ENCODE results near the gene GPM6B. TPM values are rescaled to one million over a fixed set of nuclear protein-coding genes. Genes with fewer than 3 reads are reported as not detected.

Gene GPM6B
- total and polyA plus RNA-seq, 2 donors (not counting 3 experiments of a cell fraction or from before 2014, with no cell fraction given), result 0.30 TPM; not detected in 1

DNA sequence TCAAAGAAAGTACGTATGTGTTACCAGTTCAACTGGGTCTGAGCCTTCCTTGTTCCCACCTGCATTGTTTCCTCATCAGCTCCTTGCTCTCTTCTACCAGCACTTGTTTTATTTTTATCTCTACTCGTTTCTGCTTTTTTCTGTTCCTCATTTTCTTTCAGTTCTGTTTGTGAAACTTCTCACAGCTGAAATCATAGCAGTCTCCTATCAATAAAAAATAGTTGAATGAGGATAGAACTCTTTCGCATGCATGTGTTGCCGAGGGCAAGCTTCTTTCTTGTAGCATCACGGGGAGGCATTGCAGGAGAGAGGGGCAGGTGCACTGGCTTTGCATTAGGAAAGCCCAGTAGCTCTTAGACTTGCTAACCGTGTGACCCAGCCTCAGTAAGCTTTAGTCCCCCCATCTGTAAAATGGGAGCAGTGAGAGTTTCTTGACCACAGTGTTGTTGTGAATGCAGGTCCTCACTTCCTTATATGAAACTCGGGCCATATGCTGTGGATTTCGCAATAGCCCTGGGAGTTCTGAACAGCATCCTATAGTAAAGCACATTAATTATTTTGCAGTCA is 57.7 kb downstream of the GPM6B start:
- Histone ChIP-seq H3K27me3 (ENCODE audit: control insufficient read depth in 2 of 2, insufficient read depth in 2 of 2, low read length in 2 of 2) (no peaks in the 10 kb centered on the region), H4K20me1 (replicated peaks; ENCODE audit: control insufficient read depth, extremely low read depth, insufficient read depth, low read length) (no peaks in the 10 kb centered on the region), H3K4me1 (ENCODE audit: control insufficient read depth, extremely low read depth, insufficient read depth, low read length) (no peaks in the 10 kb centered on the region), H3K9me3 (replicated peaks; ENCODE audit: control insufficient read depth, insufficient read depth, low read length) (no peaks in the 10 kb centered on the region), H3K4me3 (replicated peaks in 1 of 3; ENCODE audit: insufficient read depth in 1 of 3, low read depth in 1 of 3, low read length in 3 of 3) (no peak overlapping the region), H3K79me2 (ENCODE audit: control insufficient read depth, insufficient read depth, low read length) (no peaks in the 10 kb centered on the region), H3K27ac (ENCODE audit: insufficient read depth, low read depth, low read length) (no peak overlapping the region), H3K9me1 (replicated peaks; ENCODE audit: control insufficient read depth, extremely low read depth, insufficient read depth, low read length) (no peaks in the 10 kb centered on the region), H3K9ac (replicated peaks; ENCODE audit: extremely low read depth, insufficient read depth, low read length) (no peak overlapping the region), H2AFZ (ENCODE audit: low read depth, low read length) (no peak overlapping the region), H3K36me3 (ENCODE audit: control insufficient read depth in 2 of 2, extremely low read depth in 1 of 2, insufficient read depth in 2 of 2, low read length in 2 of 2) (no peaks in the 10 kb centered on the region), H3K4me2 (ENCODE audit: insufficient read depth, low read length) (no peak overlapping the region)
- POLR2A ChIA-PET, result no interaction called here
- CTCF ChIA-PET, result no interaction called here
- no peak for TF ChIP-seq POLR2A (IDR thresholded peaks at IDR 0.05; ENCODE audit: low read depth, low read length)
- TF ChIP-seq, protein P1, sequence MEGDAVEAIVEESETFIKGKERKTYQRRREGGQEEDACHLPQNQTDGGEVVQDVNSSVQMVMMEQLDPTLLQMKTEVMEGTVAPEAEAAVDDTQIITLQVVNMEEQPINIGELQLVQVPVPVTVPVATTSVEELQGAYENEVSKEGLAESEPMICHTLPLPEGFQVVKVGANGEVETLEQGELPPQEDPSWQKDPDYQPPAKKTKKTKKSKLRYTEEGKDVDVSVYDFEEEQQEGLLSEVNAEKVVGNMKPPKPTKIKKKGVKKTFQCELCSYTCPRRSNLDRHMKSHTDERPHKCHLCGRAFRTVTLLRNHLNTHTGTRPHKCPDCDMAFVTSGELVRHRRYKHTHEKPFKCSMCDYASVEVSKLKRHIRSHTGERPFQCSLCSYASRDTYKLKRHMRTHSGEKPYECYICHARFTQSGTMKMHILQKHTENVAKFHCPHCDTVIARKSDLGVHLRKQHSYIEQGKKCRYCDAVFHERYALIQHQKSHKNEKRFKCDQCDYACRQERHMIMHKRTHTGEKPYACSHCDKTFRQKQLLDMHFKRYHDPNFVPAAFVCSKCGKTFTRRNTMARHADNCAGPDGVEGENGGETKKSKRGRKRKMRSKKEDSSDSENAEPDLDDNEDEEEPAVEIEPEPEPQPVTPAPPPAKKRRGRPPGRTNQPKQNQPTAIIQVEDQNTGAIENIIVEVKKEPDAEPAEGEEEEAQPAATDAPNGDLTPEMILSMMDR (IDR thresholded peaks at IDR 0.05; ENCODE audit: extremely low read depth in 1 of 2, insufficient read depth in 1 of 2, low read depth in 1 of 2, low read length in 2 of 2), result no peak
- TF ChIP-seq MYC (IDR thresholded peaks at IDR 0.05; ENCODE audit: low read depth, low read length), result no peak
- TF ChIP-seq, protein P2, sequence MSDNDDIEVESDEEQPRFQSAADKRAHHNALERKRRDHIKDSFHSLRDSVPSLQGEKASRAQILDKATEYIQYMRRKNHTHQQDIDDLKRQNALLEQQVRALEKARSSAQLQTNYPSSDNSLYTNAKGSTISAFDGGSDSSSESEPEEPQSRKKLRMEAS (IDR thresholded peaks at IDR 0.05; ENCODE audit: insufficient read depth, insufficient read length), result no peak
- TF ChIP-seq POLR2AphosphoS5 (IDR thresholded peaks at IDR 0.05; ENCODE audit: insufficient read depth, low read depth, low read length), result no peak
- TF ChIP-seq GATA2 (IDR thresholded peaks at IDR 0.05; ENCODE audit: insufficient read depth, insufficient read length, low read depth, low read length), result no peak
- no peak for TF ChIP-seq EZH2 (IDR thresholded peaks at IDR 0.05; ENCODE audit: borderline replicate concordance, low read depth, low read length, severe bottlenecking)
- no peak for TF ChIP-seq JUN (IDR thresholded peaks at IDR 0.05; ENCODE audit: borderline replicate concordance, insufficient read depth, insufficient read length, low read depth)
- TF ChIP-seq FOS (IDR thresholded peaks at IDR 0.05; ENCODE audit: borderline replicate concordance, insufficient read depth, low read length), result no peak
- no peak for DNase-seq (ENCODE audit: low read depth, low spot score)
- dilution Hi-C loops (cut with MboI; ENCODE audit: extremely low pct_ligation_motif_present, low sequenced_read_pairs), result no loop called here
- FAIRE-seq, result no peak
- intact Hi-C loops (cut with micrococcal nuclease), result no loop called here
- BruUV-seq (replicated peaks), result no TSS peak
